SK-N-SH treated with all-trans-retinoic acid at 6 μM for 48 hours (cell line): ENCODE data around the gene PTPRD.

ENCODE experiments used
- ARNTL ChIP-seq: fragments of 450-650 bp; formaldehyde crosslinking; IDR thresholded peaks from 2 replicates; pipeline ENCODE4 v1.5.0; 2020; ENCODE audit warnings: low read depth, mild to moderate bottlenecking, moderate library complexity, borderline replicate concordance
- CREB5 ChIP-seq: fragments of 250-450 bp; sonication (Bioruptor Pico); IDR thresholded peaks from 2 replicates; pipeline ENCODE4 v1.5.1; 2020; ENCODE audit warnings: low read depth, mild to moderate bottlenecking, moderate library complexity
- CSDC2 ChIP-seq: fragments of 250-450 bp; sonication (Bioruptor Pico); IDR thresholded peaks from 2 replicates; pipeline ENCODE4 v1.5.0; 2020; ENCODE audit warnings: mild to moderate bottlenecking, moderate library complexity
- ZFP3 ChIP-seq: fragments of 250-450 bp; sonication (Bioruptor Pico); IDR thresholded peaks from 2 replicates; pipeline ENCODE4 v1.5.0; 2020; ENCODE audit warnings: mild to moderate bottlenecking, moderate library complexity
- ZFP30 ChIP-seq: fragments of 450-650 bp; formaldehyde crosslinking; IDR thresholded peaks from 2 replicates; pipeline ENCODE4 v1.5.0; 2022; ENCODE audit warnings: mild to moderate bottlenecking, moderate library complexity

- TF ChIP-seq ZFP3 (CRISPR knock-in tag) (no peak), CREB5 (no peak), ZFP30 (CRISPR knock-in tag) (no peak), ARNTL (CRISPR knock-in tag) (no peak), CSDC2 (CRISPR knock-in tag) (no peak)
These were observed 352.3 kb downstream of the PTPRD start for GRCh38 chr9:10260501-10260900.
